Neuronal stem cell (in vitro differentiated cells): ENCODE measurements around the gene SORBS2. TPM values are rescaled to one million over a fixed set of nuclear protein-coding genes. Genes with fewer than 3 reads are reported as not detected.
A peak's percentile ranks its signal among the peaks of the same experiment; 100 is the strongest.

Source experiments
- DNase-seq: peaks from one replicate; pipeline ENCODE4 v3.0.0-alpha.2; 2013; ENCODE audit warnings: low spot score
- H2AFZ ChIP-seq: one replicate; pipeline ENCODE4 v1.6.1; 2013; ENCODE audit warnings: mild to moderate bottlenecking, low read length, inconsistent platforms
- H2AK5ac ChIP-seq: 2 replicates; pipeline ENCODE4 v1.6.1; 2013; ENCODE audit warnings: low read depth, mild to moderate bottlenecking, inconsistent platforms, low read length, moderate library complexity, mixed read lengths
- H2BK120ac ChIP-seq: 2 replicates; pipeline ENCODE4 v1.6.1; 2013; ENCODE audit warnings: low read depth, mild to moderate bottlenecking, inconsistent platforms, low read length, moderate library complexity, mixed read lengths
- H2BK12ac ChIP-seq: one replicate; pipeline ENCODE4 v1.6.1; 2013; ENCODE audit warnings: low read length, inconsistent platforms
- H2BK15ac ChIP-seq: 2 replicates; pipeline ENCODE4 v1.6.1; 2013; ENCODE audit warnings: mild to moderate bottlenecking, low read length, inconsistent platforms, mixed read lengths
- H2BK5ac ChIP-seq: one replicate; pipeline ENCODE4 v1.6.1; 2013; ENCODE audit warnings: inconsistent platforms, mild to moderate bottlenecking, low read length, moderate library complexity
- H3K14ac ChIP-seq: one replicate; pipeline ENCODE4 v1.6.1; 2013; ENCODE audit warnings: low read length, inconsistent platforms
- H3K18ac ChIP-seq: 2 replicates; pipeline ENCODE4 v1.6.1; 2013; ENCODE audit warnings: low read length, inconsistent platforms
- H3K23ac ChIP-seq: 2 replicates; pipeline ENCODE4 v1.6.1; 2013; ENCODE audit warnings: low read depth, mild to moderate bottlenecking, mixed read lengths, low read length, inconsistent platforms; ENCODE audit not compliant: poor library complexity
- H3K27ac ChIP-seq: replicated peaks from 3 replicates; pipeline ENCODE4 v1.5.1; 2013; ENCODE audit warnings: low read length, inconsistent platforms
- H3K27me3 ChIP-seq, 3 experiments: 2 replicates each; pipeline ENCODE4 v1.6.1; 2013; ENCODE audit warnings: low read length in 3 of 3, mild to moderate bottlenecking in 2 of 3, inconsistent platforms in 1 of 3, low read depth in 1 of 3, mixed read lengths in 1 of 3, moderate library complexity in 1 of 3; ENCODE audit not compliant: control insufficient read depth in 3 of 3, insufficient read depth in 3 of 3
- H3K36me3 ChIP-seq, 2 donors: replicated peaks in 1 of 2; 2 replicates each; pipeline ENCODE4 v1.6.1; 2013; ENCODE audit warnings: low read length in 2 of 2; ENCODE audit not compliant: control insufficient read depth in 2 of 2, insufficient read depth in 2 of 2
- H3K4ac ChIP-seq: 2 replicates; pipeline ENCODE4 v1.6.1; 2013; ENCODE audit warnings: inconsistent platforms, mild to moderate bottlenecking, low read length, moderate library complexity
- H3K4me1 ChIP-seq, 2 donors: 1 replicate in 1 of 2; 2 replicates in 1 of 2; pipeline ENCODE4 v1.6.1; 2013; ENCODE audit warnings: low read length in 2 of 2, low read depth in 1 of 2; ENCODE audit not compliant: control insufficient read depth in 2 of 2, insufficient read depth in 1 of 2
- H3K4me2 ChIP-seq: one replicate; pipeline ENCODE4 v1.6.1; 2013; ENCODE audit warnings: mild to moderate bottlenecking, low read length, inconsistent platforms; ENCODE audit not compliant: insufficient read depth, poor library complexity, severe bottlenecking
- H3K4me3 ChIP-seq, 2 donors: 2 replicates each; pipeline ENCODE4 v1.5.1; 2013; ENCODE audit warnings: low read length in 2 of 2, mild to moderate bottlenecking in 2 of 2, inconsistent platforms in 1 of 2, moderate library complexity in 1 of 2
- H3K79me1 ChIP-seq: one replicate; pipeline ENCODE4 v1.6.1; 2013; ENCODE audit warnings: low read depth, mild to moderate bottlenecking, inconsistent platforms, low read length, moderate library complexity
- H3K9ac ChIP-seq: one replicate; pipeline ENCODE4 v1.6.1; 2013; ENCODE audit warnings: mild to moderate bottlenecking, low read depth, low read length, inconsistent platforms; ENCODE audit not compliant: poor library complexity
- H3K9me3 ChIP-seq, 2 donors: replicated peaks in 1 of 2; 2 replicates each; pipeline versions ENCODE3 to v1.6.1; 2013; ENCODE audit warnings: low read length in 2 of 2, mild to moderate bottlenecking in 2 of 2, inconsistent platforms in 1 of 2, low read depth in 1 of 2, mixed read lengths in 1 of 2, moderate library complexity in 1 of 2; ENCODE audit not compliant: control insufficient read depth in 2 of 2, insufficient read depth in 1 of 2
- H4K8ac ChIP-seq: one replicate; pipeline ENCODE4 v1.6.1; 2013; ENCODE audit warnings: low read depth, mild to moderate bottlenecking, inconsistent platforms, low read length, moderate library complexity
- H4K91ac ChIP-seq: one replicate; pipeline ENCODE4 v1.6.1; 2013; ENCODE audit warnings: low read length, low read depth, mild to moderate bottlenecking, inconsistent platforms; ENCODE audit not compliant: poor library complexity
- whole genome bisulfite sequencing, 2 donors: extraction: QIAGEN DNeasy Blood & Tissue Kit; methylation state at CpG; one replicate each; pipeline ENCODE4 v1.1.7; 2013; ENCODE audit warnings: missing lambda C conversion rate in 2 of 2, mixed read lengths in 1 of 2; ENCODE audit not compliant: insufficient read length in 2 of 2, insufficient replicate concordance in 1 of 2; ENCODE audit errors: extremely low coverage in 2 of 2; 5-methylcytosine and 5-hydroxymethylcytosine counted together
- small RNA-seq: library from polyadenylated mRNA; stranded (forward); fragments of <200 nt; extraction: miRNeasy Mini kit (QIAGEN cat#:217004); gene quantifications from one replicate; pipeline ENCODE3, GENCODE V24; 2013; ENCODE audit not compliant: insufficient read depth

SORBS2 gene

GRCh38 chr4:185536411-185536709 lies 275.6 kb downstream of the SORBS2 start:
- Histone ChIP-seq H4K91ac (no peak overlapping the region), H3K79me1 (no peaks in the 10 kb centered on the region), H2BK5ac (no peak overlapping the region), H4K8ac (no peak overlapping the region), H3K23ac (no peak overlapping the region), H3K9ac (no peak overlapping the region), H2AK5ac (no peak overlapping the region), H3K9me3 (no peaks in the 10 kb centered on the region), H3K14ac (no peak overlapping the region), H3K4me2 (no peak overlapping the region), H3K4me3 (no peak overlapping the region), H2BK12ac (no peak overlapping the region), H3K4me1 (peaks cover 4 to 7% of the 10 kb centered on the region in 2 donors), H3K4ac (no peak overlapping the region), H3K27ac (no peak overlapping the region), H2BK120ac (no peak overlapping the region), H3K18ac (no peak overlapping the region), H3K27me3 (peaks cover 0 to 86% (median 8%) of the 10 kb centered on the region in 3 experiments), H2BK15ac (no peak overlapping the region), H3K36me3 (no peaks in the 10 kb centered on the region), H2AFZ (no peak overlapping the region)
- DNase-seq = no peak
- WGBS, 2 donors = no CpG with 5 or more reads among the region's 4 CpGs

- no peak for DNase-seq
- peaks cover 0 to 92% (median 8%) of the 10 kb centered on the region in 3 experiments for H3K27me3 ChIP-seq
- no peak overlapping the region for H2BK12ac ChIP-seq
- no peaks in the 10 kb centered on the region for H3K36me3 ChIP-seq
- H2AFZ ChIP-seq = peak overlapping the region; percentile 91
- H4K8ac ChIP-seq = no peak overlapping the region
- H2BK5ac ChIP-seq = no peak overlapping the region
- H3K4ac ChIP-seq = no peak overlapping the region
- peaks cover 3 to 4% of the 10 kb centered on the region in 2 donors for H3K4me1 ChIP-seq
- no peak overlapping the region for H3K18ac ChIP-seq
- H3K14ac ChIP-seq = no peak overlapping the region
- no peak overlapping the region for H2AK5ac ChIP-seq
- peak overlapping the region; percentile 26 to 67 for H3K4me3 ChIP-seq
- no CpG with 5 or more reads among the region's 32 CpGs for WGBS, 2 donors
- no peaks in the 10 kb centered on the region for H3K9me3 ChIP-seq
- H2BK15ac ChIP-seq = no peak overlapping the region
- no peak overlapping the region for H2BK120ac ChIP-seq
- peak overlapping the region; percentile 58 for H3K4me2 ChIP-seq
- no peak overlapping the region for H3K23ac ChIP-seq
- no peak overlapping the region for H4K91ac ChIP-seq
- no peaks in the 10 kb centered on the region for H3K79me1 ChIP-seq
- no peak overlapping the region for H3K9ac ChIP-seq
- H3K27ac ChIP-seq = no peak overlapping the region
These were observed 276.2 kb downstream of the SORBS2 start for GRCh38 chr4:185535612-185536410.

Small RNAs within 50 kb of the gene (small RNA-seq; reads per million reads assigned to genes)
- not detected for gene RF00019
